ENCODE data around the gene CCDC107.
"Not testable (repeated sequence)": the region's sequence is repeated elsewhere in the genome, so short reads cannot be mapped to it uniquely, and the experiment has no call there.

Gene CCDC107

GRCh38 chr9:35658137-35658967 is at the start of gene CCDC107:
CCDC107 (plus strand) TSS chr9:35658292; CDS start chr9:35658380, 88 bp downstream.
- H3K4me1 ChIP-seq (ENCODE audit: insufficient read depth, low read length): peaks cover 4% of the 10 kb centered on the region; the same call in 1 of the 2 replicates
- H3K9me3 ChIP-seq (ENCODE audit: insufficient read depth, low read depth, low read length): no peaks in the 10 kb centered on the region
- peaks cover 13% of the 10 kb centered on the region for H3K27me3 ChIP-seq (ENCODE audit: insufficient read depth, low read length)
- H3K27ac ChIP-seq (ENCODE audit: low read length): peak within 1 kb of the TSS; percentile 93
- peak within 1 kb of the TSS; percentile 89 for H3K4me3 ChIP-seq (ENCODE audit: low read length)
- H3K9ac ChIP-seq (ENCODE audit: low read depth, low read length): peak within 1 kb of the TSS; percentile 87
- H3K36me3 ChIP-seq (ENCODE audit: insufficient read depth, low read depth, low read length): peaks cover 34% of the 10 kb centered on the region

GRCh38 chr9:35609001-35609819 is 48.9 kb upstream of the CCDC107 start:
- H3K27me3 ChIP-seq (ENCODE audit: insufficient read depth, low read length): peaks cover 2% of the 10 kb centered on the region; the same call in 1 of the 2 replicates
- H3K4me1 ChIP-seq (ENCODE audit: insufficient read depth, low read length): peaks cover 6% of the 10 kb centered on the region
- H3K27ac ChIP-seq (ENCODE audit: low read length): no peak overlapping the region
- no peaks in the 10 kb centered on the region for H3K9me3 ChIP-seq (ENCODE audit: insufficient read depth, low read depth, low read length)
- peaks cover 32% of the 10 kb centered on the region for H3K36me3 ChIP-seq (ENCODE audit: insufficient read depth, low read depth, low read length)
- H3K4me3 ChIP-seq (ENCODE audit: low read length): no peak overlapping the region
- H3K9ac ChIP-seq (ENCODE audit: low read depth, low read length): no peak overlapping the region

- H3K4me1 ChIP-seq (ENCODE audit: insufficient read depth, low read length): peaks cover 6% of the 10 kb centered on the region
- no peak overlapping the region for H3K9ac ChIP-seq (ENCODE audit: low read depth, low read length)
- H3K9me3 ChIP-seq (ENCODE audit: insufficient read depth, low read depth, low read length): no peaks in the 10 kb centered on the region
- H3K4me3 ChIP-seq (ENCODE audit: low read length): no peak overlapping the region
- H3K36me3 ChIP-seq (ENCODE audit: insufficient read depth, low read depth, low read length): peaks cover 32% of the 10 kb centered on the region
- H3K27ac ChIP-seq (ENCODE audit: low read length): no peak overlapping the region
- peaks cover 7% of the 10 kb centered on the region for H3K27me3 ChIP-seq (ENCODE audit: insufficient read depth, low read length)
These were observed 48.3 kb upstream of the CCDC107 start for GRCh38 chr9:35609820-35610163.

GRCh38 chr9:35611230-35611797 is 46.8 kb upstream of the CCDC107 start:
- Histone ChIP-seq H3K27me3 (ENCODE audit: insufficient read depth, low read length) (peaks cover 23% of the 10 kb centered on the region), H3K36me3 (ENCODE audit: insufficient read depth, low read depth, low read length) (peaks cover 32% of the 10 kb centered on the region), H3K4me1 (ENCODE audit: insufficient read depth, low read length) (peaks cover 6% of the 10 kb centered on the region), H3K4me3 (ENCODE audit: low read length) (no peak overlapping the region), H3K9me3 (ENCODE audit: insufficient read depth, low read depth, low read length) (no peaks in the 10 kb centered on the region), H3K27ac (ENCODE audit: low read length) (no peak overlapping the region), H3K9ac (ENCODE audit: low read depth, low read length) (no peak overlapping the region)

GRCh38 chr9:35612066-35612465 is 46.0 kb upstream of the CCDC107 start:
- Histone ChIP-seq H3K36me3 (ENCODE audit: insufficient read depth, low read depth, low read length) (peaks cover 30% of the 10 kb centered on the region), H3K27me3 (ENCODE audit: insufficient read depth, low read length) (peaks cover 30% of the 10 kb centered on the region)
- H3K4me1 ChIP-seq (ENCODE audit: insufficient read depth, low read length); H3K4me3 ChIP-seq (ENCODE audit: low read length); H3K9me3 ChIP-seq (ENCODE audit: insufficient read depth, low read depth, low read length); H3K27ac ChIP-seq (ENCODE audit: low read length); H3K9ac ChIP-seq (ENCODE audit: low read depth, low read length): not testable (repeated sequence)

GRCh38 chr9:35612843-35613242 is 45.2 kb upstream of the CCDC107 start:
- no peak overlapping the region for H3K4me3 ChIP-seq (ENCODE audit: low read length)
- peaks cover 3% of the 10 kb centered on the region; the same call in 1 of the 2 replicates for H3K4me1 ChIP-seq (ENCODE audit: insufficient read depth, low read length)
- no peaks in the 10 kb centered on the region for H3K9me3 ChIP-seq (ENCODE audit: insufficient read depth, low read depth, low read length)
- no peak overlapping the region for H3K9ac ChIP-seq (ENCODE audit: low read depth, low read length)
- H3K36me3 ChIP-seq (ENCODE audit: insufficient read depth, low read depth, low read length): peaks cover 22% of the 10 kb centered on the region
- H3K27ac ChIP-seq (ENCODE audit: low read length): no peak overlapping the region
- H3K27me3 ChIP-seq (ENCODE audit: insufficient read depth, low read length): peaks cover 38% of the 10 kb centered on the region

- Histone ChIP-seq H3K27me3 (ENCODE audit: insufficient read depth, low read length) (peaks cover 56% of the 10 kb centered on the region), H3K36me3 (ENCODE audit: insufficient read depth, low read depth, low read length) (no peaks in the 10 kb centered on the region), H3K4me1 (ENCODE audit: insufficient read depth, low read length) (peaks cover 3% of the 10 kb centered on the region; the same call in 1 of the 2 replicates), H3K9ac (ENCODE audit: low read depth, low read length) (peak overlapping the region; percentile 79; the same call in 1 of the 2 replicates), H3K9me3 (ENCODE audit: insufficient read depth, low read depth, low read length) (no peaks in the 10 kb centered on the region), H3K4me3 (ENCODE audit: low read length) (peak overlapping the region; percentile 84), H3K27ac (ENCODE audit: low read length) (no peak overlapping the region)
These were observed 42.0 kb upstream of the CCDC107 start for GRCh38 chr9:35615981-35616680.

- Histone ChIP-seq H3K4me3 (ENCODE audit: low read length) (peak overlapping the region; percentile 84), H3K36me3 (ENCODE audit: insufficient read depth, low read depth, low read length) (no peaks in the 10 kb centered on the region), H3K4me1 (ENCODE audit: insufficient read depth, low read length) (peaks cover 3% of the 10 kb centered on the region; the same call in 1 of the 2 replicates), H3K27me3 (ENCODE audit: insufficient read depth, low read length) (peaks cover 56% of the 10 kb centered on the region), H3K9me3 (ENCODE audit: insufficient read depth, low read depth, low read length) (no peaks in the 10 kb centered on the region), H3K9ac (ENCODE audit: low read depth, low read length) (peak overlapping the region; percentile 79), H3K27ac (ENCODE audit: low read length) (no peak overlapping the region)
These were observed 41.2 kb upstream of the CCDC107 start for GRCh38 chr9:35616681-35617459.

- Histone ChIP-seq H3K9ac (ENCODE audit: low read depth, low read length) (peak overlapping the region; percentile 79), H3K4me1 (ENCODE audit: insufficient read depth, low read length) (peaks cover 3% of the 10 kb centered on the region; the same call in 1 of the 2 replicates), H3K9me3 (ENCODE audit: insufficient read depth, low read depth, low read length) (no peaks in the 10 kb centered on the region), H3K4me3 (ENCODE audit: low read length) (peak overlapping the region; percentile 84), H3K36me3 (ENCODE audit: insufficient read depth, low read depth, low read length) (no peaks in the 10 kb centered on the region), H3K27ac (ENCODE audit: low read length) (no peak overlapping the region), H3K27me3 (ENCODE audit: insufficient read depth, low read length) (peaks cover 56% of the 10 kb centered on the region)
These were observed 40.5 kb upstream of the CCDC107 start for GRCh38 chr9:35617548-35617947.

- Histone ChIP-seq H3K27me3 (ENCODE audit: insufficient read depth, low read length) (peaks cover 56% of the 10 kb centered on the region), H3K9me3 (ENCODE audit: insufficient read depth, low read depth, low read length) (no peaks in the 10 kb centered on the region), H3K27ac (ENCODE audit: low read length) (no peak within 1 kb of the TSS), H3K4me1 (ENCODE audit: insufficient read depth, low read length) (peaks cover 3% of the 10 kb centered on the region; the same call in 1 of the 2 replicates), H3K9ac (ENCODE audit: low read depth, low read length) (peak within 1 kb of the TSS; percentile 79), H3K4me3 (ENCODE audit: low read length) (peak within 1 kb of the TSS; percentile 84), H3K36me3 (ENCODE audit: insufficient read depth, low read depth, low read length) (no peaks in the 10 kb centered on the region)
These were observed 39.8 kb upstream of the CCDC107 start, which contains the start of gene CD72 for GRCh38 chr9:35618325-35618727. CD72 (minus strand) TSS chr9:35618413; CDS start chr9:35618303, 110 bp downstream.

Data from iPS-20b (cell line).